ENCODE data around the gene ERV3-1. TPM values are rescaled to one million over a fixed set of nuclear protein-coding genes. Genes with fewer than 3 reads are reported as not detected.

The ERV3-1 gene
- total and polyA plus RNA-seq, 4 donors: 20.3 to 31.4 (median 25.4) TPM

DNA sequence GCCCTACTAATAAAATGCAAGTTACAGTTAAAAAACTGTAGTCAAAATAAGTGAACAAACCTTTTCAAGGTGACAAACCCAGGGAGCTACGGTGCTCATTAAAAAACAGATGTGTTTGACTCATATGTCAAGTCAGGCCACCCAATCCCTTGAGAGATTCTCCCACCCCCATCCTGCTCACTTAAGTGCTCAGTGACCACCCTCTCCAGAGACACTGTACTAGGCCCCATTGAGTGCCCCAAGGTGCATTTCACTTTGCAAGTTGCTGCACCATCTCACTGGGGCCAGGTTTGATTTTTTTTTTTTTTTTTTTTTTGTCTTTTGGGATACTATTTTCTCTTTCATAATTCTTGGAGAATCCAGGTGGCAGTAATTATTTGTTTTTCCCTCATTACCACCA is 1.9 kb downstream of the ERV3-1 start:
- no peak overlapping the region for H3K4me3 ChIP-seq (ENCODE audit: low read depth, low read length)
- no peak for DNase-seq (ENCODE audit: low read depth in 4 of 6, low spot score in 6 of 6)
- H3K36me3 ChIP-seq (ENCODE audit: control insufficient read depth, insufficient read depth, low read length): no peaks in the 10 kb centered on the region
- no peak overlapping the region for H3K27ac ChIP-seq (ENCODE audit: low read depth, low read length)
- 100% methylated on average over 1 of the region's 1 CpG for WGBS (ENCODE audit: insufficient coverage)
- no peaks in the 10 kb centered on the region for H3K9me3 ChIP-seq (ENCODE audit: control insufficient read depth, insufficient read depth, low read length)
- H3K27me3 ChIP-seq (ENCODE audit: control insufficient read depth, insufficient read depth, low read length): no peaks in the 10 kb centered on the region
- peaks cover 3% of the 10 kb centered on the region for H3K4me1 ChIP-seq (ENCODE audit: control insufficient read depth, insufficient read depth, low read length)

DNA sequence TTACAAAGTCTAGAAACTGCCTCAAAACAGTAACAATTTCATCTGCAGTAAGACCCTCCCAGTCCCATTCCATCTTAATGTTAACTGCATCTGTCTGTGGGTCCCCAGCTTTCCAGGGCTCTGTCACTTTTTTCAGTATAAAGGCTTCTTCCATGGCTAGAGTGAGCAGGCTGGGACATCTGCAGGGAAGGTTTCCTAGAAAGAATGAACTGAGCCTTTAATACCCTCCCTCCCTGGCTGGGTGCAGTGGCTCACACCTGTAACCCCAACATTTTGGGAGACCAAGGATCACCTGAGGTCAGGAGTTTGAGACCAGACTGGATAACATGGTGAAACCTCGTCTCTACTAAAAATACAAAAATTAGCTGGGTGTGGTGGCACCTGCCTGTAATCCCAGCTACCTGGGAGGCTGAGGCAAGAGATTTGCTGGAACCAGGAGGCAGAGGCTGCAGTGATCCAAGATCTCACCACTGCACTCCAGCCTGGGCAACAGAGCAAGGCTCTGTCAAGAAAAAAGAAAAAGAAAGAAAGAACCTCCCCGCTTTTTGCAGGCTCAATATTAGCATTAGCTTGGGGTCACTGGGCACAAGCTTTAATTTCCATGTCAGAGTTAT is 3.4 kb downstream of the ERV3-1 start:
- Histone ChIP-seq H3K9me3 (ENCODE audit: control insufficient read depth, insufficient read depth, low read length) (peaks cover 5% of the 10 kb centered on the region), H3K27ac (ENCODE audit: low read depth, low read length) (no peak overlapping the region), H3K36me3 (ENCODE audit: control insufficient read depth, insufficient read depth, low read length) (peaks cover 4% of the 10 kb centered on the region), H3K4me3 (ENCODE audit: low read depth, low read length) (no peak overlapping the region), H3K27me3 (ENCODE audit: control insufficient read depth, insufficient read depth, low read length) (no peaks in the 10 kb centered on the region), H3K4me1 (ENCODE audit: control insufficient read depth, insufficient read depth, low read length) (peaks cover 3% of the 10 kb centered on the region)
- DNase-seq (ENCODE audit: low read depth in 4 of 6, low spot score in 6 of 6): no peak
- WGBS (ENCODE audit: insufficient coverage): no CpG with 5 or more reads among the region's 2 CpGs

DNA sequence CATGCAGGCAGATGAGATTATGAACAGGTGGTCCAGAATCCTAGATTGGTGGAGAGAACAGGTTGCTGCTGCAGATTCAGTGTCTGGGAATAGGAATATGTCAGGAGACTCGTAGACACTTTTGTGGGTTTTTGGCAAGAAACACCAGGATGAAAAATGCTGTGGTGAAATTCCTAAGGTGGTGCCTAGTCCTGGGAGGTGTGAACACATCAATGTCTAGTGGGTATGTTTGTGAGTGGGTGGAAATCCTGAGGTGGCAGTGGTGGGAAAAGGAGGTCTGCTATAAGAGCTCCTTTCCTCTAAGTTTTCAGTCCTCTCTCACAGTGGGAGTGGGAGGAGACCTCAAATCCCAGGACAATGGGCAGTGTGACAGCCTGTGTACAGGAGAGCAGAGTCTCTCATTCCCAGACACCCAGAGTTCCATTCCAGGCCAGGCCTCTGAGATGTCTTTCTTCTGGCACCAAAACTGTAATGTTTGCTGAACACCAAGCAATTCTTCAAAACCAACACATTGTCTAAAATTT is 5.1 kb downstream of the ERV3-1 start:
- Histone ChIP-seq H3K4me3 (ENCODE audit: low read depth, low read length) (no peak overlapping the region), H3K27ac (ENCODE audit: low read depth, low read length) (no peak overlapping the region), H3K36me3 (ENCODE audit: control insufficient read depth, insufficient read depth, low read length) (peaks cover 4% of the 10 kb centered on the region), H3K9me3 (ENCODE audit: control insufficient read depth, insufficient read depth, low read length) (peaks cover 10% of the 10 kb centered on the region), H3K4me1 (ENCODE audit: control insufficient read depth, insufficient read depth, low read length) (no peaks in the 10 kb centered on the region), H3K27me3 (ENCODE audit: control insufficient read depth, insufficient read depth, low read length) (no peaks in the 10 kb centered on the region)
- no peak for DNase-seq (ENCODE audit: low read depth in 4 of 6, low spot score in 6 of 6)
- 0% methylated on average over 1 of the region's 1 CpG for WGBS (ENCODE audit: insufficient coverage)

DNA sequence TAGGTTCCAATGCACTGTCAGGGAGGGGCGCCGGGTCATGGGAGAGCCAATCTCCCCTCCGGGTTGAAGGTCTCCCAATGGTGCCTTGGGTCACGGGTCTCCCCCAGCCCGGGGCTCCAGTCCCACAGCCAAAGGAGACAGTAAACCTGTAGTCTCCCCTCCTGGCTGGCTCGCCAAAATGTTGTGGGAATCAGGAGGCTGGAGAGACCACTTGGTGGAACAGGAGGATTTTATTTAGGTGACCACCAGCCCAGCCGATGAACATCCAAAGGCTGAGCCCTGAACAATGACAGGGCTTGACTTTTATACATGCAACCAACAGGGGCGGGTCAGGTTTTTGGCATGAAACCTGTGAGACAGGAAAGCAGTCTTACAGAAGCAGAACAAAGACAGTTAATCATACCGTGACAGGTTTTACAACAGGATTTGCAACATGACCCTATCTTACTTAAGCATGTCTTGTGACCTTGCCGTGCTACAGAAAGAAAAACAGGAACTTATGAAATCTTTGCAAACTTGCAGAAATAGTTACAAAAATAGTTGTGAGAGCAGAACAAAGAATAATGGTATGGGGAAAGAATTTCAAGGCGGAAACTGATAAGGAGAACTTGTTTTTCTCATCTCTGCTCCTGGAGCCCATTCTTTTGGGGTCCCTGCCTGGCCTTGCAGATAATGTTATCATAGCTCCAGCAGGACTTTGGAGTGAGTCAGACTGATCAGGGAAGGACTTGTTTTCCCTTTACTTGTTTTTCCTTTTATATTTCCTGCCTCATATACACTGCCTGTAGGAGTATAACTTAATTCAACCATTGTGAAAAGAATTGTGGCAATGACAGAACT is 7.1 kb downstream of the ERV3-1 start:
- Histone ChIP-seq H3K36me3 (ENCODE audit: control insufficient read depth, insufficient read depth, low read length) (peaks cover 4% of the 10 kb centered on the region), H3K9me3 (ENCODE audit: control insufficient read depth, insufficient read depth, low read length) (peaks cover 17% of the 10 kb centered on the region), H3K27me3 (ENCODE audit: control insufficient read depth, insufficient read depth, low read length) (no peaks in the 10 kb centered on the region), H3K4me1 (ENCODE audit: control insufficient read depth, insufficient read depth, low read length) (no peaks in the 10 kb centered on the region), H3K27ac (ENCODE audit: low read depth, low read length) (no peak overlapping the region), H3K4me3 (ENCODE audit: low read depth, low read length) (no peak overlapping the region)
- WGBS (ENCODE audit: insufficient coverage): 91% methylated on average over 8 of the region's 11 CpGs
- no peak for DNase-seq (ENCODE audit: low read depth in 4 of 6, low spot score in 6 of 6)

DNA sequence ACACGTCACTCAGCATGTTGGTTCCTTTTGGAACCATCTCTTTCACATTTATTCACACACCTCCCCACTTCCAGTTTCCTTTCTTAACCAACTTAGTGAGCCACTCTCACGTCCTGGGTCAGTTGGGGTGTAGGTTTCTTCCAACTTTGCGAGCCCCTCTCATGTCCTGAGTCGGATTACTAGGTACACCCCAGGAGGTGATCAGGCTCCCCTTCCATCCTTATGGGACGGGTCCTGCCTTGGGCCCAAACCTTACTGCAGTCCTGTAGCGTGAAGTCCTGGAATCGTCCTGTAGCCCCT is 7.7 kb downstream of the ERV3-1 start:
- no peak overlapping the region for H3K4me3 ChIP-seq (ENCODE audit: low read depth, low read length)
- WGBS (ENCODE audit: insufficient coverage): 98% methylated on average over 5 of the region's 7 CpGs
- no peak overlapping the region for H3K27ac ChIP-seq (ENCODE audit: low read depth, low read length)
- no peak for DNase-seq (ENCODE audit: low read depth in 4 of 6, low spot score in 6 of 6)
- peaks cover 4% of the 10 kb centered on the region for H3K36me3 ChIP-seq (ENCODE audit: control insufficient read depth, insufficient read depth, low read length)
- no peaks in the 10 kb centered on the region for H3K4me1 ChIP-seq (ENCODE audit: control insufficient read depth, insufficient read depth, low read length)
- H3K9me3 ChIP-seq (ENCODE audit: control insufficient read depth, insufficient read depth, low read length): peaks cover 20% of the 10 kb centered on the region
- H3K27me3 ChIP-seq (ENCODE audit: control insufficient read depth, insufficient read depth, low read length): no peaks in the 10 kb centered on the region

DNA sequence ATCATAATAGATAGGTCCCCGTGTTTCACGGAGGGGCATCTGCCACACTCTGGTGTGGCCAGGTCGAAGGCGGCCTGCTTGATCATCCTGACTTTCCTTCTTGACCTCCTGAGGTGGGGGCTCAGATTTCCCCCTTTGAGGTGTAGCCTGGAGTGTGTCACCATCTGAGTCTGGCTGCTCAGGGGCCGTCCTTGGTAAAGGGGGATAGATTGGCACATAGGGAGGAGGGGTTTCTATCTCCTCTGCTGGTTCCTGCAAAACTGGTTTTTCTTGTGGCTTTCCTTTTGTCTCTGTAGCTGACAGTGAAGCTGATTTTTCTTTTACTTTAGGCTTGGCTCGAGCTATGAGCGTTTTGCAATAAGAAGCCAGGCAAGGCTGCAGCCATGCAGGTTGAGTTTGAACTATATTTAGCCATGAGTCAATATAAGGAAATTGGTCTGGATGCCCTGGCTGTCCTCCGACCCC is 8.5 kb downstream of the ERV3-1 start:
- WGBS (ENCODE audit: insufficient coverage): 96% methylated on average over 5 of the region's 8 CpGs
- H3K27ac ChIP-seq (ENCODE audit: low read depth, low read length): no peak overlapping the region
- no peaks in the 10 kb centered on the region for H3K27me3 ChIP-seq (ENCODE audit: control insufficient read depth, insufficient read depth, low read length)
- H3K4me1 ChIP-seq (ENCODE audit: control insufficient read depth, insufficient read depth, low read length): no peaks in the 10 kb centered on the region
- DNase-seq (ENCODE audit: low read depth in 4 of 6, low spot score in 6 of 6): no peak
- H3K9me3 ChIP-seq (ENCODE audit: control insufficient read depth, insufficient read depth, low read length): peaks cover 20% of the 10 kb centered on the region
- H3K4me3 ChIP-seq (ENCODE audit: low read depth, low read length): no peak overlapping the region
- H3K36me3 ChIP-seq (ENCODE audit: control insufficient read depth, insufficient read depth, low read length): peaks cover 7% of the 10 kb centered on the region

DNA sequence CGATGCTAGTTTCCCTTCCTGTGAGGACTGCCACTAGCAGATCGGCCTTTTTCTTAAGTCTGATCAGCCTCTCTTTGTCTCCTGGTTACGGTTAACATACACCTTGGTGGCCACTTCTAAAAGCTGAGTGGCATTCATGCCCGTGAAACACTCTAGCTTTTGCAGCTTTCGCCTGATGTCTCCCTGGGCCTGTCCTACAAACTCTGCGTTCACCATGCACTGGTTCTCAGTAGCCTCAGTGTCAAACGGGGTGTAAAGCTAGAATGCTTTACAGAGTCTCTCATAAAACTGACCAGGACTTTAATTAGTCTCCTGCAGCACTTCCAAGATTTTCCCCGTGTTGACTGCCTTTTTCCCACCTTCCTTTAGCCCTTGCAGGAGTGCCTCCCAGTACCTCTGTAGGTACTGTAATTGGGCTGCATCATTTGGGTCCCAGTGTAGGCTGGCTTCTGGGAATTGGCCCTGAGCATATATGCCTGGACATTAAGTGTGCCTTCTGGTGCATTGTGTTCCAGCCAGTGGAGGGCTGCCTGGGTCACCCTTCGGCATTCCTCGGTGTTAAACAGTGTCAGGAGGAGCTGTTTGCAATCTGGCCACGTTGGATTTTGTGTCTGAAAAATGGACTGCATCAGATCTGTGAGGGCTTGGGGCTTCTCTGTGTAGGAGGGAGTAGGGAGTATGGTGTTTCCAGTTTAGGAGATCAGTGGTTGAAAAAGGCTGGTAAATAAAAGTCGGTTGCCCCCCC is 9.2 kb downstream of the ERV3-1 start:
- no peak for DNase-seq (ENCODE audit: low read depth in 4 of 6, low spot score in 6 of 6)
- peaks cover 7% of the 10 kb centered on the region for H3K36me3 ChIP-seq (ENCODE audit: control insufficient read depth, insufficient read depth, low read length)
- no peaks in the 10 kb centered on the region for H3K4me1 ChIP-seq (ENCODE audit: control insufficient read depth, insufficient read depth, low read length)
- H3K9me3 ChIP-seq (ENCODE audit: control insufficient read depth, insufficient read depth, low read length): peaks cover 20% of the 10 kb centered on the region
- no peak overlapping the region for H3K27ac ChIP-seq (ENCODE audit: low read depth, low read length)
- no peak overlapping the region for H3K4me3 ChIP-seq (ENCODE audit: low read depth, low read length)
- 93% methylated on average over 11 of the region's 12 CpGs for WGBS (ENCODE audit: insufficient coverage)
- no peaks in the 10 kb centered on the region for H3K27me3 ChIP-seq (ENCODE audit: control insufficient read depth, insufficient read depth, low read length)

DNA sequence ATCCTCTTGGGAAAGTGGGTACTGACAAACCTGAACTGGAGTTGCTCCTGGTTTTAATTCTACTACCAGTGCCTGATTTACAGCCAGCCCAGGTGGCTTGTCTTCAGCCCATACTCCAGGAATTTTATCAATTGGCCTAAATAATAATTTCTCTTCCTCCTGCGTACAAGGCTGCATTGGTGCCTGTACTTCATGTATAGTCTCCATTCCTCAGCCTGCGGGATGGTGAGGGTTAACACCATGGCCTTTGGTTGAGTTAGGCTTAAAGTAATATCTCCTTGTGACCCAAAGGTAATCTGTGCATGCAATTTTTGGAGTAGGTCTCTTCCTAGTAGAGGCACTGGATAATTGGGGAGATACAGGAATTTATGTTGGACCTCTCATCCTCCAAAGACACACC is 10.2 kb downstream of the ERV3-1 start:
- Histone ChIP-seq H3K9me3 (ENCODE audit: control insufficient read depth, insufficient read depth, low read length) (peaks cover 20% of the 10 kb centered on the region), H3K27ac (ENCODE audit: low read depth, low read length) (no peak overlapping the region), H3K4me3 (ENCODE audit: low read depth, low read length) (no peak overlapping the region), H3K36me3 (ENCODE audit: control insufficient read depth, insufficient read depth, low read length) (peaks cover 7% of the 10 kb centered on the region), H3K27me3 (ENCODE audit: control insufficient read depth, insufficient read depth, low read length) (no peaks in the 10 kb centered on the region), H3K4me1 (ENCODE audit: control insufficient read depth, insufficient read depth, low read length) (no peaks in the 10 kb centered on the region)
- no CpG with 5 or more reads among the region's 2 CpGs for WGBS (ENCODE audit: insufficient coverage)
- DNase-seq (ENCODE audit: low read depth in 4 of 6, low spot score in 6 of 6): no peak

DNA sequence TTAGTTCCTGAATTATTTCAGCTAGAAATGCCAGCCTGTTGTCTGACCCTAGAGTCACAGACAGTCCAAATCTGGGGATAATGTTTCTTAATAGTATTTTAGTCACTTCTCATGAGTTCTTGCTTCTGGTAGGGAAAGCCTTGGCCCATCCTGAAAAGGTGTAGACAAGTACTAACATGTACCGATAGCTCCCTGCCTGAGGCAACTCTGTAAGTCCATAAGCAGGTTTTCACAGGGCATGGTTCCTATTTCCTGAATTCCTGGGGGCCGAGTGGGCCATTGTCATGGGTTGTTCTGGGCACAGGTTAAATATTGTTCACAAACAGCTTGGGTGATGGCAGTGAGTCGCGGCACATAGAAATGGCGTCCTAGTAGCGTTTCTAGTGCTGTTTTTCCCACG is 12.6 kb downstream of the ERV3-1 start:
- Histone ChIP-seq H3K4me3 (ENCODE audit: low read depth, low read length) (no peak overlapping the region), H3K27ac (ENCODE audit: low read depth, low read length) (no peak overlapping the region), H3K36me3 (ENCODE audit: control insufficient read depth, insufficient read depth, low read length) (peaks cover 4% of the 10 kb centered on the region), H3K4me1 (ENCODE audit: control insufficient read depth, insufficient read depth, low read length) (no peaks in the 10 kb centered on the region), H3K9me3 (ENCODE audit: control insufficient read depth, insufficient read depth, low read length) (peaks cover 18% of the 10 kb centered on the region), H3K27me3 (ENCODE audit: control insufficient read depth, insufficient read depth, low read length) (no peaks in the 10 kb centered on the region)
- no peak for DNase-seq (ENCODE audit: low read depth in 4 of 6, low spot score in 6 of 6)
- 100% methylated on average over 7 of the region's 7 CpGs for WGBS (ENCODE audit: insufficient coverage)
